Osteoblast (primary cell): ENCODE results near the gene ZMAT5. TPM values are rescaled to one million over a fixed set of nuclear protein-coding genes. Genes with fewer than 3 reads are reported as not detected.

Experiments used
- DNase-seq: peaks from one replicate; pipeline ENCODE4 v3.0.0; 2011; ENCODE audit warnings: low spot score, mixed read lengths; ENCODE audit not compliant: insufficient read length; ENCODE audit errors: missing footprints
- H2AFZ ChIP-seq: 2 replicates; pipeline ENCODE4 v1.6.0; 2011; ENCODE audit warnings: mild to moderate bottlenecking, low read length
- H3K27ac ChIP-seq: 2 replicates; pipeline ENCODE4 v1.5.1; 2011; ENCODE audit warnings: mild to moderate bottlenecking, low read depth, low read length, moderate library complexity
- H3K27me3 ChIP-seq: 2 replicates; pipeline ENCODE4 v1.6.0; 2012; ENCODE audit warnings: mild to moderate bottlenecking, control low read depth, inconsistent platforms, low read length, moderate library complexity; ENCODE audit not compliant: insufficient read depth
- H3K36me3 ChIP-seq: 2 replicates; pipeline ENCODE4 v1.5.1; 2011; ENCODE audit warnings: mild to moderate bottlenecking, low read length, control low read depth, moderate library complexity; ENCODE audit not compliant: insufficient read depth
- H3K4me1 ChIP-seq: 2 replicates; pipeline ENCODE4 v1.5.1; 2011; ENCODE audit warnings: mild to moderate bottlenecking, low read length, control low read depth, moderate library complexity; ENCODE audit not compliant: insufficient read depth
- H3K4me2 ChIP-seq: 2 replicates; pipeline ENCODE4 v1.6.0; 2011; ENCODE audit warnings: mild to moderate bottlenecking, low read length; ENCODE audit not compliant: insufficient read depth
- H3K4me3 ChIP-seq: fragments of 200-600 bp; sonication (generic); 3 replicates; pipeline ENCODE4 v1.5.1; 2012; ENCODE audit warnings: mild to moderate bottlenecking, low read length, inconsistent platforms; ENCODE audit not compliant: insufficient read depth
- H3K79me2 ChIP-seq: 2 replicates; pipeline ENCODE4 v1.6.0; 2012; ENCODE audit warnings: mild to moderate bottlenecking, low read length, control low read depth, inconsistent platforms; ENCODE audit not compliant: insufficient read depth
- H3K9me3 ChIP-seq: 2 replicates; pipeline ENCODE4 v1.5.1; 2011; ENCODE audit warnings: low read depth, low read length, control low read depth
- H4K20me1 ChIP-seq: 2 replicates; pipeline ENCODE4 v1.6.0; 2012; ENCODE audit warnings: mild to moderate bottlenecking, low read length, control low read depth; ENCODE audit not compliant: insufficient read depth
- CTCF ChIP-seq: IDR thresholded peaks from 2 replicates; pipeline ENCODE4 v1.5.1; 2011; ENCODE audit warnings: mild to moderate bottlenecking, low read depth, low read length, moderate library complexity; ENCODE audit errors: extremely low read depth
- total RNA-seq: library from RNA; depleted of rRNA; stranded (reverse); fragments of >200 nt; gene quantifications from 2 replicates; pipeline ENCODE4 v1.2.3, GENCODE V29; 2012

ZMAT5 gene
- total RNA-seq, 1 donor: 15.6 TPM

- Histone ChIP-seq H3K79me2 (no peaks in the 10 kb centered on the region), H3K27me3 (peaks cover 37% of the 10 kb centered on the region), H3K27ac (no peak overlapping the region), H3K4me3 (no peak overlapping the region), H3K4me2 (no peak overlapping the region), H4K20me1 (no peaks in the 10 kb centered on the region), H3K4me1 (no peaks in the 10 kb centered on the region), H3K9me3 (no peaks in the 10 kb centered on the region), H2AFZ (no peak overlapping the region), H3K36me3 (no peaks in the 10 kb centered on the region)
- DNase-seq: peak; percentile 86
- TF ChIP-seq CTCF: no peak
Observed at GRCh38 chr22:29722587-29722986, 44.2 kb downstream of the ZMAT5 start.

GRCh38 chr22:29722151-29722550 lies 44.7 kb downstream of the ZMAT5 start:
- DNase-seq: peak; percentile 84
- H3K27me3 ChIP-seq: peaks cover 37% of the 10 kb centered on the region
- no peaks in the 10 kb centered on the region for H3K4me1 ChIP-seq
- no peaks in the 10 kb centered on the region for H3K9me3 ChIP-seq
- H3K36me3 ChIP-seq: no peaks in the 10 kb centered on the region
- no peak overlapping the region for H3K4me3 ChIP-seq
- no peak overlapping the region for H3K27ac ChIP-seq
- TF ChIP-seq CTCF: no peak
- H2AFZ ChIP-seq: no peak overlapping the region
- H3K4me2 ChIP-seq: no peak overlapping the region
- H3K79me2 ChIP-seq: no peaks in the 10 kb centered on the region
- no peaks in the 10 kb centered on the region for H4K20me1 ChIP-seq

- Histone ChIP-seq H4K20me1 (no peaks in the 10 kb centered on the region), H2AFZ (no peak overlapping the region), H3K4me1 (no peaks in the 10 kb centered on the region), H3K4me2 (no peak overlapping the region), H3K36me3 (no peaks in the 10 kb centered on the region), H3K27ac (no peak overlapping the region), H3K27me3 (peaks cover 43% of the 10 kb centered on the region), H3K4me3 (no peak overlapping the region), H3K9me3 (no peaks in the 10 kb centered on the region), H3K79me2 (no peaks in the 10 kb centered on the region)
- no peak for TF ChIP-seq CTCF
- DNase-seq: no peak
Observed at GRCh38 chr22:29720811-29721323, 45.9 kb downstream of the ZMAT5 start.

- H3K4me2 ChIP-seq: no peak within 1 kb of the TSS
- no peaks in the 10 kb centered on the region for H3K4me1 ChIP-seq
- no peak within 1 kb of the TSS for H3K27ac ChIP-seq
- H4K20me1 ChIP-seq: no peaks in the 10 kb centered on the region
- no peaks in the 10 kb centered on the region for H3K79me2 ChIP-seq
- H3K36me3 ChIP-seq: no peaks in the 10 kb centered on the region
- H3K9me3 ChIP-seq: no peaks in the 10 kb centered on the region
- DNase-seq: no peak
- H2AFZ ChIP-seq: no peak within 1 kb of the TSS
- no peak within 1 kb of the TSS for H3K4me3 ChIP-seq
- peaks cover 43% of the 10 kb centered on the region for H3K27me3 ChIP-seq
- TF ChIP-seq CTCF: no peak
Observed at GRCh38 chr22:29719899-29720645, 46.7 kb downstream of the ZMAT5 start, which contains the start of gene CABP7. Gene CABP7, plus strand, starts transcription at chr22:29720003. Its CDS starts 422 bp downstream, at chr22:29720425.
